OCI-LY1 (cell line): Measurements from ENCODE around the gene PDZRN3.

ENCODE experiments used
- H2AFZ ChIP-seq: fragments of 200-600 bp; sonication (generic), shearing (Covaris generic); 2 replicates; pipeline ENCODE4 v1.6.0; 2014; ENCODE audit warnings: antibody characterized with exemption, mild to moderate bottlenecking, low read length
- H3F3A ChIP-seq: fragments of 200-600 bp; sonication (generic), shearing (Covaris generic); 2 replicates; pipeline ENCODE4 v1.6.0; 2014; ENCODE audit warnings: mild to moderate bottlenecking, antibody characterized with exemption, low read length, moderate library complexity; ENCODE audit not compliant: insufficient read depth
- H3K27ac ChIP-seq: fragments of 200-600 bp; sonication (generic); 2 replicates; pipeline ENCODE4 v1.5.1; 2014; ENCODE audit warnings: low read length, mixed run types, mild to moderate bottlenecking, low read depth; ENCODE audit not compliant: poor library complexity, severe bottlenecking
- H3K27me3 ChIP-seq: fragments of 200-600 bp; sonication (generic); 2 replicates; pipeline ENCODE4 v1.6.0; 2014; ENCODE audit warnings: antibody characterized with exemption, mild to moderate bottlenecking, low read length, moderate library complexity; ENCODE audit not compliant: insufficient read depth
- H3K36me3 ChIP-seq: fragments of 200-600 bp; sonication (generic); 2 replicates; pipeline ENCODE4 v1.6.1; 2014; ENCODE audit warnings: mild to moderate bottlenecking, antibody characterized with exemption, low read length, moderate library complexity, mixed read lengths; ENCODE audit not compliant: insufficient read depth
- H3K4me1 ChIP-seq: fragments of 200-600 bp; sonication (generic); 2 replicates; pipeline ENCODE4 v1.5.1; 2014; ENCODE audit warnings: mild to moderate bottlenecking, low read length, moderate library complexity; ENCODE audit not compliant: insufficient read depth, severe bottlenecking
- H3K4me2 ChIP-seq: fragments of 200-600 bp; sonication (generic), shearing (Covaris generic); 2 replicates; pipeline ENCODE4 v1.6.1; 2014; ENCODE audit warnings: low read length
- H3K4me3 ChIP-seq: fragments of 200-600 bp; sonication (generic); 2 replicates; pipeline ENCODE4 v1.5.1; 2014; ENCODE audit warnings: low read length, low read depth, mild to moderate bottlenecking, mixed read lengths; ENCODE audit not compliant: poor library complexity, severe bottlenecking
- H3K79me2 ChIP-seq: fragments of 200-600 bp; shearing (Covaris generic); 2 replicates; pipeline ENCODE4 v1.6.1; 2016; ENCODE audit warnings: mixed run types, low read length, mixed read lengths; ENCODE audit not compliant: insufficient read depth
- H3K9ac ChIP-seq: fragments of 200-600 bp; sonication (generic), shearing (Covaris generic); 2 replicates; pipeline ENCODE4 v1.6.1; 2014; ENCODE audit warnings: mild to moderate bottlenecking, low read length, mixed read lengths
- H3K9me2 ChIP-seq: fragments of 200-600 bp; sonication (generic), shearing (Covaris generic); 2 replicates; pipeline ENCODE4 v1.6.1; 2014; ENCODE audit warnings: low read depth, mild to moderate bottlenecking, low read length, mixed read lengths
- H3K9me3 ChIP-seq: fragments of 200-600 bp; shearing (Covaris generic); 2 replicates; pipeline ENCODE4 v1.6.1; 2014; ENCODE audit warnings: low read length, mixed read lengths
- H4K20me1 ChIP-seq: fragments of 200-600 bp; sonication (generic), shearing (Covaris generic); 2 replicates; pipeline ENCODE4 v1.6.0; 2016; ENCODE audit warnings: mild to moderate bottlenecking, low read length; ENCODE audit not compliant: insufficient read depth
- EZH2 ChIP-seq: fragments of 200-600 bp; sonication (generic), shearing (Covaris generic); IDR thresholded peaks from 2 replicates; pipeline ENCODE4 v1.8.0; 2017; ENCODE audit warnings: borderline replicate concordance, mixed run types, mild to moderate bottlenecking, antibody characterized with exemption, low read length, moderate library complexity, mixed read lengths
- TF ChIP-seq, protein P1 (sequence below): fragments of 200-600 bp; sonication (generic), shearing (Covaris generic); IDR thresholded peaks from 2 replicates; pipeline ENCODE4 v1.5.1; 2017; ENCODE audit warnings: mild to moderate bottlenecking, antibody characterized with exemption, low read length, moderate library complexity, mixed read lengths

PDZRN3 gene

DNA sequence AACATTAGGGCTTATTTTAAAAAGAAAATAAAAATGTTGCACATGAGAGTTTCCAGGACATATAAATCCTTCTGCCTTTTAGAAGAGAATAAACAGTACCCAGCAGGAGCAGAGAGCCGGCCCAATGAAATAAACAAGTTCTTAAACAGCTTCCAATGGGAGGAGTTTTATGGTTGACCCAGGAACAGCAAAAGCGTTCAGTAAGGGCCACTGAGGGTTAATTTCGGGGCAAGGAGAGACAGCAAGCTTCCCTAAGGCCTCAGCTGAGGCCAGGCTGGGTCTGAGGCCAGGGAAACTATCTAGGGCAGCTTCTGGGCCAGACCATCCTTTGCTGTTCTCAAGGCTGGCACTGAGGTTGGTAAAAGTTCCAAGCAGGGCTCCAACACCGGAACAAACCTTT lies 3.4 kb downstream of the PDZRN3 start:
- no peaks in the 10 kb centered on the region for H3K79me2 ChIP-seq

GRCh38 chr3:73618461-73618860 lies 6.3 kb downstream of the PDZRN3 start:
- Histone ChIP-seq H3K36me3 (no peaks in the 10 kb centered on the region), H3F3A (no peaks in the 10 kb centered on the region), H4K20me1 (no peaks in the 10 kb centered on the region), H3K4me3 (no peak overlapping the region), H3K27ac (no peak overlapping the region), H3K4me1 (no peaks in the 10 kb centered on the region), H3K9me2 (no peaks in the 10 kb centered on the region), H2AFZ (no peak overlapping the region), H3K79me2 (no peaks in the 10 kb centered on the region), H3K9ac (no peak overlapping the region), H3K27me3 (no peaks in the 10 kb centered on the region), H3K4me2 (no peak overlapping the region), H3K9me3 (no peaks in the 10 kb centered on the region)
- TF ChIP-seq EZH2, result no peak
- TF ChIP-seq, protein P1, sequence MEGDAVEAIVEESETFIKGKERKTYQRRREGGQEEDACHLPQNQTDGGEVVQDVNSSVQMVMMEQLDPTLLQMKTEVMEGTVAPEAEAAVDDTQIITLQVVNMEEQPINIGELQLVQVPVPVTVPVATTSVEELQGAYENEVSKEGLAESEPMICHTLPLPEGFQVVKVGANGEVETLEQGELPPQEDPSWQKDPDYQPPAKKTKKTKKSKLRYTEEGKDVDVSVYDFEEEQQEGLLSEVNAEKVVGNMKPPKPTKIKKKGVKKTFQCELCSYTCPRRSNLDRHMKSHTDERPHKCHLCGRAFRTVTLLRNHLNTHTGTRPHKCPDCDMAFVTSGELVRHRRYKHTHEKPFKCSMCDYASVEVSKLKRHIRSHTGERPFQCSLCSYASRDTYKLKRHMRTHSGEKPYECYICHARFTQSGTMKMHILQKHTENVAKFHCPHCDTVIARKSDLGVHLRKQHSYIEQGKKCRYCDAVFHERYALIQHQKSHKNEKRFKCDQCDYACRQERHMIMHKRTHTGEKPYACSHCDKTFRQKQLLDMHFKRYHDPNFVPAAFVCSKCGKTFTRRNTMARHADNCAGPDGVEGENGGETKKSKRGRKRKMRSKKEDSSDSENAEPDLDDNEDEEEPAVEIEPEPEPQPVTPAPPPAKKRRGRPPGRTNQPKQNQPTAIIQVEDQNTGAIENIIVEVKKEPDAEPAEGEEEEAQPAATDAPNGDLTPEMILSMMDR, result no peak

More for the DNA sequence above, 3.4 kb downstream of the PDZRN3 start:
- Histone ChIP-seq H3K4me3 (no peak overlapping the region), H4K20me1 (no peaks in the 10 kb centered on the region), H3K27ac (no peak overlapping the region), H3K4me1 (no peaks in the 10 kb centered on the region), H3K9me3 (no peaks in the 10 kb centered on the region), H3K36me3 (no peaks in the 10 kb centered on the region), H3F3A (no peaks in the 10 kb centered on the region), H2AFZ (no peak overlapping the region), H3K4me2 (no peak overlapping the region), H3K27me3 (no peaks in the 10 kb centered on the region), H3K9me2 (no peaks in the 10 kb centered on the region), H3K9ac (no peak overlapping the region)
- TF ChIP-seq, protein P1, result no peak

DNA sequence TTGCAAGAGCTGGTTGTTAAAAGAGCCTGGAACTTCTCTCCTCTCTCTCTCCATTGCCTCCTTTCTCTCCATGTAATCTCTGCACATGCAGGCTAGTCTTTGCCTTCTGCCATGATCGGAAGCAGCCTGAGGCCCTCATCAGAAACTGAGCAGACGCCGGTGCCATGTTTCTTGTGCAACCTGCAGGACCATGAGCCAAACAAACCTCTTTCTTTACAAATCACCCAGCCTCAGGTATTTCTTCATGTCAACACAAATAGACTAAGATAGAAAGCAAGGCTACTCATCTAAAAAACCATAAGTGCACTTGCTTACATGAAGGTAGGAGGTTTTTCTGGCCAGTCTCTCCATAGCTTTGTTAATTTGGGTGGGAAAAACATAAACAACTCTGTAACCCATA lies 8.7 kb downstream of the PDZRN3 start:
- Histone ChIP-seq H3K4me1 (no peaks in the 10 kb centered on the region), H3K9me2 (no peaks in the 10 kb centered on the region), H4K20me1 (no peaks in the 10 kb centered on the region), H2AFZ (no peak overlapping the region), H3K27ac (no peak overlapping the region), H3K27me3 (no peaks in the 10 kb centered on the region), H3K9me3 (no peaks in the 10 kb centered on the region), H3K9ac (no peak overlapping the region), H3K4me2 (no peak overlapping the region), H3K36me3 (no peaks in the 10 kb centered on the region), H3F3A (no peaks in the 10 kb centered on the region), H3K4me3 (no peak overlapping the region), H3K79me2 (no peaks in the 10 kb centered on the region)
- no peak for TF ChIP-seq EZH2
- TF ChIP-seq, protein P1, result no peak
